NCI-H510A treated with DMSO at 0.1 percent for 48 hours (cell line): ENCODE data around the gene ZNF660.
A peak's percentile ranks its signal among the peaks of the same experiment; 100 is the strongest.
"Not testable (repeated sequence)": the region's sequence is repeated elsewhere in the genome, so short reads cannot be mapped to it uniquely, and the experiment has no call there.

Source experiments
- DNase-seq: peaks from one replicate; lab custom pipeline; 2025; lab: John Stamatoyannopoulos, UW

ZNF660 gene

GRCh38 chr3:44584646-44585501 lies at the start of gene ZNF660:
TSS of gene ZNF660 (plus strand) at chr3:44584964. CDS start at chr3:44594194, 9,230 bp downstream.
- DNase-seq, result peak; percentile 38

DNA sequence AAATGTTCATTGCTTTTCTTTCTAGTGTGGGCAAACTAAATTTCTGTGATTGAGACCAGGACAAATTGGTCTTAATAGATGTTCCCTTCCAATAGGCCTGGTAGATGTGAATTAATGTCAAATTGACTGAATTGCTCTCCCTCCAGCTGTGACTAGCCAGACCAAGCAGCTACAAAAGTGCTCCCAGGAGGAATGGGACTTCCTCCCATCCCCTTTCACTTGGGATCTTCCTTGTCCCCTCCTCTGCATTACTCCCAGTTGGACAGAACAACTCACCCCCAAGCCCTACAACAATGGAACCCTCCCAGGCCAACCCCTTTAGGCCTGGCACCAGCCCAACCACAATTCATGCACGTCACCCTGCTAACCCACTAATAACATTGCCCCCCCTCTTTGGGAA lies 49.4 kb upstream of the ZNF660 start:
- DNase-seq, result no peak

DNA sequence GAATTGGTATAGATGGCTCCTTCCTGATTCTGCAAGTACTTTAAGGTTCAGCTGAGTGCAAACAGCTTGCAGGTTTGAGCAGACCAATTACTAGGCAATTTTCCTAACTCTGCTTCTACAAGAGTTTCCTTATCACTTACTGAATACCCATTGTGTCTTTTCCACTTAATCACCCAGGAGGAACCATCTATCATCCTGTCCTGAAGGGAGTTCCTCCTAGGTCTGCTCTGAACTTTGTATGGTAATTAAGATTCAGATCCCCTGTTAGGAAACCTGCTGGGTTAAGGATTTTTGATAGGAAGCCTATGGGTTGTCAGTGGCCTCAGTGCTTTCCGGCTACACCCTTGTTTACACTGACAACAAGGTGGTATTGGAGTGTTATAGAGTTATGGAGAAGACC lies 40.0 kb upstream of the ZNF660 start:
- DNase-seq, result not testable (repeated sequence)

GRCh38 chr3:44554626-44555592 lies 29.9 kb upstream of the ZNF660 start, which contains the start of gene ZKSCAN7:
TSS of gene ZKSCAN7 (plus strand) at chr3:44555193. CDS start at chr3:44557048, 1,855 bp downstream.
- DNase-seq, result peak; percentile 3

- DNase-seq, result peak; percentile 3
Observed at GRCh38 chr3:44555723-44556122, 29.0 kb upstream of the ZNF660 start.

DNA sequence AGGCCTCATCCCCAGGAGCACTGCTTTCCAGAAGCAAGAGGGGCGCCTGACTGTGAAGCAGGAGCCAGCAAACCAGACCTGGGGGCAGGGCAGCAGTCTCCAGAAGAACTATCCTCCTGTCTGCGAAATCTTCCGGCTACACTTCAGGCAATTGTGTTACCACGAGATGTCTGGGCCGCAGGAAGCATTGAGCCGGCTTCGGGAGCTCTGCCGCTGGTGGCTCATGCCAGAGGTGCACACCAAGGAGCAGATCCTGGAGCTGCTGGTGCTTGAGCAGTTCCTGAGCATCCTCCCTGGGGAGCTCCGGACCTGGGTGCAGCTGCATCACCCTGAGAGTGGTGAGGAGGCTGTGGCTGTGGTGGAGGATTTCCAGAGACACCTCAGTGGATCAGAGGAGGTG lies 27.7 kb upstream of the ZNF660 start:
- DNase-seq, result no peak

GRCh38 chr3:44561076-44561475 lies 23.7 kb upstream of the ZNF660 start:
- DNase-seq, result no peak

DNA sequence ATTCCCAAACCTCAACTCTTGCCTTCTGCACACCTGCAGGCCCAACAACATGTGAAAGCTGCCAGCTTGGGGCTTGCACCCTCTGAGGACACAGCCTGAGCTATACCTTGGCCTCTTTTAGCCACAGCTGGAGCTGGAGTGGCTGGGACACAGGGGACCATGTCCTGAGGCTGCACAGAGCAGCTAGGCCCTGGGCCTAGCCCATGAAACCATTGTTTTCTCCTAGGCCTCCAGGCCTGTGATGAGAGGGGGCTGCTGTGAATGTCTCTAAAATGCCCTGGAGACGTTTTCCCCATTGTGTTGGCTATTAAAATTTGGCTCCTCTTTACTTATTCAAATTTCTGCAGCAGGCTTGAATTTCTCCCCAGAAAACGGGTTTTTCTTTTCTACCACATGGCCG lies 22.6 kb upstream of the ZNF660 start:
- no peak for DNase-seq

- no peak for DNase-seq
Observed at GRCh38 chr3:44568561-44568960, 16.2 kb upstream of the ZNF660 start.

DNA sequence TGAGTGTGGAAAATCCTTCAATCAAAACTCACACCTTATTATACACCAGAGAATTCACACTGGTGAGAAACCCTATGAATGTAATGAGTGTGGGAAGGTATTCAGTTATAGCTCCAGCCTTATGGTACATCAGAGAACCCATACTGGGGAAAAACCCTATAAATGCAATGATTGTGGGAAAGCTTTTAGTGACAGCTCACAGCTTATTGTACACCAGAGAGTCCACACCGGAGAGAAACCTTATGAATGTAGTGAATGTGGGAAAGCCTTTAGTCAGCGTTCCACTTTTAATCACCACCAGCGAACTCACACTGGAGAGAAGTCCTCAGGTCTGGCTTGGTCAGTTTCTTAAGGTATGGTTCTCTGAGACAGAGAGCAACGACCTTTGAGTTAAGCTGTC lies 13.7 kb upstream of the ZNF660 start:
- no peak for DNase-seq

GRCh38 chr3:44576613-44577012 lies 8.2 kb upstream of the ZNF660 start:
- no peak for DNase-seq

DNA sequence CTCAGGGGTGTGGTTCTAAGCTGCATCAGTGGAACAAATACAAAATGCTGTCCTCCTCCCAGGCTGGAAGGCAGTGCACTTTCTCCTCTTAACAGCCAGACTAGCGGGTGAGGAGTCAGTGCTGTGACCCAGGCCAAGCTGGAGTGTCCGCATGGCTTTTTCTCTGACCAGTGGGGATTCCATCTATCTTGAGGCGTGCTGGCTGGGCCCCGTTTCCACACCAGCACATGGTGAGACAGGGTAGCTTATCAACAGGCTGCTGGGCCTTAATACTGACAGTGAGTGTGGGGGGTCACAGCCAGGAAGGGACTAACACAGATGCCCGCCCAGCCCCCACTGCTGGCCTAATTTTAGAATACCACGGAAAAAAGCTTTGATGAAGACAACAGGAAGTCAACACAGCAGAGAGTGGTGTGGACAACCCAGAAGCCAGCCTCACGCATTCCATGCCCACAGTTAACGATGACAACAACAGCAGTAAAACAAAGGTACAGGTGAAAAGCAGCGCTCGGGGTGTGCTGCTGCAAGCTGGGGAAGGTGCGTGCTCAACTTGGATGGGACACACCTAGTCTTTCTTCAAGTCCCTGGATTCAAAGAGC lies 7.3 kb upstream of the ZNF660 start:
- DNase-seq, result not testable (repeated sequence)

DNA sequence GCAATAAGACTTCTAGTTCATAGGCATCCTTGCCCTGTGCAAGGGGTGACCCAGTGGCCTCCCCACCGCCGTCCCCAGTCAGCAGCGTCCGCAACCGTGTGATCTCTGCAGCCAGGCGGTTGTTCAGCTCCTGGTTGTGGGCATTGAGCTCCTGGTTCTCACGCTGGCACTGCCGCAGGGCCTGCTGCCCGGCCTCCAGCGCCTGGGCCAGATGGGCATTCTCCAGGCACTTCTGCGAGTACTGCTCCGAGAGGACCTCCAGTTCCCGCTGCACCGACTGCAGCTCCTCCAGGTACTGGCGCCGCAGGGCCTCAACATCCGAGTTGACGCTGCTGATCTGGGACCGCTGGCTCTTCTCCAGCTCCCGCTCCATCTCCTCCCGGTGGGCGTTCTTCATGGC lies 6.4 kb upstream of the ZNF660 start:
- DNase-seq, result not testable (repeated sequence)

DNA sequence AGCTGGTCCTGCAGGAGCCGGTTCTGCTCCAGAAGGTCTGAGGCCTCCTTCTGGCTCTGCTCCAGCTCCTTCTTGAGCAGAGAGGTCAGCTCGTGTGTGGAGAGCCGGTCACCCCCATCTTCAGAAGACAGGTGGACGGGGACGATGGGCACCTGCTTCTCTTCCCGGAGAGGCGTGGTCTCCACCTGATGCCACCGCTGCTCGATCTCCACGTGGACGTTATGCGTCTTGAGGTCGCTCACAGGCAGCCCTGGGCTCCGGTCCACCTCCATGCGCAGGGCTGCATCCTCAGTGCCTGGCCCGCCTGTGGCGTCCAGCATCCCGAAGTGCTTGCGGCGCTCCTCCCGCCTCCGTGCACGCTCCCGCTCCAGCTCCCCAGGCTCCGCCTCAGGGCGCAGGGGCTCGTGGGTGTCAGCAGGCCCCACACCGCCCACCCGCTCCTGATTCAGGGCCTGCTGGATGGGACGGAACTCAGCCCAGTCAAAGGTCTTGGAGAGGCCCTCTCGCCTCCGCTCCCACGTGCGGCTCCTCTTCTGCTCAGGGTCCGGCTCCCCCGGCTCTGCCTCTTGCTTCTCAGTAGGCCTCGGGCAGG lies 5.7 kb upstream of the ZNF660 start:
- DNase-seq, result not testable (repeated sequence)

- not testable (repeated sequence) for DNase-seq
Observed at GRCh38 chr3:44579749-44580148, 5.0 kb upstream of the ZNF660 start.

- DNase-seq, result not testable (repeated sequence)
Observed at GRCh38 chr3:44580971-44581370, 3.8 kb upstream of the ZNF660 start.

- DNase-seq, result no peak
Observed at GRCh38 chr3:44596621-44597020, 11.9 kb downstream of the ZNF660 start.

DNA sequence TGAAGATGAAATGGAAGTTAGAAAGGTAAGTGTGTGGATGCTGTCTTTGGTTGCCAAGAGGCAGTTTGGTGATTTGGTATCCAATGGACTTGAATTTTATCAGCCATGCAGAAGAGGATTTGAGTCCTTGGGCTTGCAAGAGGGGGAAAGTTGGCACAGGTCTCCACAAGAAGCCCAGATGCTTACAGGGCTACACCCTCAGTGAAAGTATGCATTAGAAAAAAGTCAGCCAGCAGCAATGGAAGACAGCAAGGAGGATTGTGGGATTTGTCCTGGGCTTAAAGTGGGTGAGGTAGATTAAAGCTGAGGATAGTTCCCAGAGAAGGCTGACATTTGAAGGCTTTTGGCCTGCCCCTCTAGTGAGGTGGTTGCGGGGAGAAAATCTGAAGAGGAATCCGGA lies 17.0 kb downstream of the ZNF660 start:
- DNase-seq, result no peak

DNA sequence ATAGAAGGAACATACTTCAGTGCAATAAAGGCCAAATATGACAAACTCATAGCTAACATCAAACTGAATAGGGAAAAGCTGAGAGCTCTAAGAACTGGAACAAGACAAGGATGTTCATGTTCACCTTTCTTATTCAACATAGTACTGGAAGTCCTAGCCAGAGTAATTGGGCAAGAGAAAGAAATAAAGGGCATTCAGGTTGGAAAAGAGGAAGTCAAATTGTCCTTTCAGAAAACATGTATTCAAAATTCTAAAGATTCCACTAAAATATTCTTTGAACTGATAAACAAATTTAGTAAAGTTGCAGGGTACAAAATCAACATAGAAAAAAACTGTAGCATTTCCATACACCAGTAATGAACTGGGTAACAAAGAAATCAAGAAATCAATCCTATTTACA lies 27.9 kb downstream of the ZNF660 start:
- DNase-seq, result no peak

DNA sequence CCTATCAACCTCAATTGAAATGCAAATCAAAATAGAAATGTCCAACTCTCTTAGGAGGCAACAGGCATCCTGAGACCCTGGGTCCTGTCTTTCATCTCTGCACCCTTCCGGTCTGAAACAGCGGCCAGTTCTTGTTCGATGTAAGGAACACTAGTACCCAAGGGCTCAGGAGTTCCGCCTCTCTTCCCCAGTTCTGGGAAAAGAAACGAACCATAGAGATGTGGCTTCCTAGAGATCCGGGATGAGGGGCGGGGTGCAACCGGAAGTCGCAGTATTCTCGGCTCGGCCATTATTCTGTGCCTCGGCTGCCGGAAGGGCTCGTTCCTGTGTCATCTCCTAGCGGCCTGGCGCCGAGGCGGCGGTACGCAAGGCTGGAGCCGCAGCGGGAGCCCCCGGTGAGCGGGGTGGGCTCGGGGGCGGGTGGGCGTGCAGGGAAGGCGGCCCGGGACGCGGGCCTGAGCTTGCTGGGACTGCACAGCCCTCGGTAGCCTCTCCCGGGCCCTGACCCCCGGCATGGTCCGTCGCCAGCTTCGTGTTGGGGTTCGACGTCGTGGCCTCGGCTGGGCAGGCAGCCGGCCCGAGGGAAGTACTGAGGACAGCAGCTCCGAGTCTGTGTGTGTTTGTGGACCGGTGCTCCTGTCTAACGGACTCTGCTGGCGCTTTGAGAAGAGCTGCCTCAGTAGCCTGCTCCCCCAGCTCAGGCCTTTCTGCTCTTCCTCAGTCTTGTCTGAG lies 40.2 kb downstream of the ZNF660 start, which contains the start of gene ZNF197:
Gene ZNF197, plus strand, starts transcription at position 288 of the 732 bp plus-strand sequence. CDS start 4,119 bp downstream, outside the sequence.
- DNase-seq, result peak; percentile 56

- no peak for DNase-seq
Observed at GRCh38 chr3:44628716-44629115, 44.0 kb downstream of the ZNF660 start.
